A549 treated with ZK216348 at 1 μM for 4 hours (cell line): ENCODE data around the gene ZNF276. TPM values are rescaled to one million over a fixed set of nuclear protein-coding genes. Genes with fewer than 3 reads are reported as not detected.

Experiments
- total RNA-seq: library from RNA; stranded (reverse); fragments of 200-300 nt; extraction: Qiagen RNA extraction; gene quantifications from 5 replicates; pipeline ENCODE4 v1.2.3, GENCODE V29; 2022; ENCODE audit warnings: low read depth

ZNF276 gene, protein sequence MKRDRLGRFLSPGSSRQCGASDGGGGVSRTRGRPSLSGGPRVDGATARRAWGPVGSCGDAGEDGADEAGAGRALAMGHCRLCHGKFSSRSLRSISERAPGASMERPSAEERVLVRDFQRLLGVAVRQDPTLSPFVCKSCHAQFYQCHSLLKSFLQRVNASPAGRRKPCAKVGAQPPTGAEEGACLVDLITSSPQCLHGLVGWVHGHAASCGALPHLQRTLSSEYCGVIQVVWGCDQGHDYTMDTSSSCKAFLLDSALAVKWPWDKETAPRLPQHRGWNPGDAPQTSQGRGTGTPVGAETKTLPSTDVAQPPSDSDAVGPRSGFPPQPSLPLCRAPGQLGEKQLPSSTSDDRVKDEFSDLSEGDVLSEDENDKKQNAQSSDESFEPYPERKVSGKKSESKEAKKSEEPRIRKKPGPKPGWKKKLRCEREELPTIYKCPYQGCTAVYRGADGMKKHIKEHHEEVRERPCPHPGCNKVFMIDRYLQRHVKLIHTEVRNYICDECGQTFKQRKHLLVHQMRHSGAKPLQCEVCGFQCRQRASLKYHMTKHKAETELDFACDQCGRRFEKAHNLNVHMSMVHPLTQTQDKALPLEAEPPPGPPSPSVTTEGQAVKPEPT
- 14.1 to 20.7 TPM (median 18.4 TPM) in 5 replicates for total RNA-seq

DNA sequence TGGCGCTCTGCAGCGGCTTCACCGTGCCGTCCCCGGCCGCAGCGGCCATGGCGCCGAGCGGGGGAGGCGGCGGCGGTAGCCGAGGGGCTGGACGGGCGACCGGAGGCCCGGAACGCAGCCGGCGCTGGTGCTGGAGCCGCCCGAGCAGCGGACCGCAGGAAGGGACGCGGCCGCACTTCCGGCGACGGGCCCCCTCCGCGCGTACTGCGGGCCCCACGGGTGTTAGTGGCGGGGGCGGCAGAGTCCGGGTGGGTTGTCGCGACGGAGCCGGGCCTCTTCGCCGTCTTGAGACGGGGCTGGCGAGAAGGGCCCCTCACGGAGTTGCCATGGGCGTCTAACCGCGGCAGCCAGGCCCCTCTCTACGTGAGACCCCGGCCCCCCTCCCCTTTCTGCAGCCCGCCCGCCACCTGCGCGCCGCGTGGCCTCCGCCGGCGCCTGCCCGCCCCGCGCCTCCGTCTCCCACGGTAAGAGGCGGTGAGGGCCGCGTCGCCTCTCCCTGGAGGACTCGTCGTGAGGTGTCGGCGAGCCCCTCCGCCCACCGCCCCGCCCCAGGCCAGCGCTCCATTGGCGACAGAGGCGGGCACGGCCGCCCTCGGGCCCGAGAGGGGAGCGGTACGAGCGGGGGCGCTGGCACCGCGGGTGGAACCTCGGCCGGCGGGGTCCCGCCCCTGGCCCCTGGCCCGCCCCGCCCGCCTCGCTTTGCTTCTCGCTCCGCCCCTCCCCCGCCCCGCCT, at the start of gene ZNF276, which contains the start of gene VPS9D1:
TSS of gene ZNF276 (plus strand) at position 725 of the 733 bp plus-strand sequence. CDS start 104 bp downstream, outside the sequence.
TSS of gene VPS9D1 (minus strand) at position 86 of the 733 bp plus-strand sequence. CDS start at position 49, 37 bp downstream.

DNA sequence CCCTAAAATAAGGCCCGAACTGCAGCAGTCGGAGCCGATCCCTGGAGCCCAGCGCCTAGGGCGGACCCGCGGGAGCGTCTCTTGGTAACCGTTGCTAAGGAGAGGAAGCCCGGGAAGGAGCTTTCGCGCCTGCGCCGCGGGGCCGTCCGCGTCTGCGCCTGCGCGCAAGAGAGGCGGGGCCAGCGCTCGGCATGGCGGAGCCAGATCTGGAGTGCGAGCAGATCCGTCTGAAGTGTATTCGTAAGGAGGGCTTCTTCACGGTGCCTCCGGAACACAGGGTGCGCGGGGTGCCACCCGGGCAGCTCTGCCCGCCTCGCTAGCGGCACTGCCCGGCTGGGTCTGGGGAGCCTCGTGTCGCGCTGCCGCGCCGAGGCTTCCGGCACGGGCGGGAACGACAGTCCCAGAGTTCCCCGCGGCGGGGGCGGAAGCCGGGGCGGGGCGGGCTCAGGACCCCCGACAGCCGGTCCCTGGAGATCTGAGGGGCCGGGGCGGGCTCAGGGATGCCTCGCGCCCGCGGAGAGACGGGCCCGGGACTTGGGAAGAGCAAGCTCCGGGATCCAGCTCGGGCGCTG, 34.7 kb upstream of the ZNF276 start, which contains the start of gene CDK10:
TSS of gene CDK10 (plus strand) at position 170 of the 572 bp plus-strand sequence. CDS start at position 192, 22 bp downstream.

DNA sequence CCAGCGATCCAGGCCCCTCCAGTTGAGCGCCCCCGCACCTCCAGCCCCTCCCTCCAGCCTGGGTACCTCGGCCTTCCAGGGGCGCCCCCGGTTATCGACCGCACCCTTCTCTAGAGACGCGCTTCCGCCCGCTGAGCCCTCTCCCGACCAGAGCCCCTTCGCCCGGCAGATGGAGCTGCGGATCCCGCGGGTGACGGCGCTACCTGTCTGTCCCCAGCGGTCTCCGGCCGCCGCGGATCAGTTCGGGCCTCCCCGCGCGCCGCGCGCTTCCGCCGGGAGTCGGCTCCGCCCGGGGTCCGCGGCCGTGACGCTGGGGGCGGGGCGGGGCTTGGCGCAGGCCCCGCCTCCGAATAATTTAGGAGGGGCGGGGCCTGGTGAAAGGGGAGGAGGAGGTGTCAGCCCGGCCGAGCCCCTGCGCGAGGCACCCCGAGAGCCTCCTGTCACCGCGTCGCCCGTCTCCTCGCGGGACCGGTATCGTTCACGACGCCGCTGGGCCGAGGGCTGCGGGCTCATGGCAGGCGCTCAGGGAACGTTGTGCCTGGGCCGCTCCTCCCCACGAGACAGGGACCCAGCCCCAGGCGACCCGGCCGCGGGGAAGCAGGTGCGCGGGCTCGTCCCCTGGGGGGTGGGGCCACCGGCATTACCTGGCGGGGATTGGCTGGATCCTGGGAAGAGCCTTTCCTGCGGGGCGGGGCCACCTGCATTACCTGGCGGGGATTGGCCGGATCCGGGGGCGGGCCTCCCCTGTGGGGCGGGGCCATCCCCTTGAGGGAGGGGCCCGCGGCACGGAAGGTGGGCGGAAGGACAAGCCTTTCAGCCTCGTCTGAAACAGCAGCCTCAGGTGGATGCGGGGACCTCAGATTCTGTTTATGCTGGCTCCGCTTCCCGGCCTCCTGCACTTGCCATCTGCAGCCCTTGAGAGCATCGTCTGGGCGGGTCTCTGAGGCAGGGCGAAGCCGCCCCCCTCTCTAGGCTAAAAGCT, 19.6 kb upstream of the ZNF276 start, which contains the start of gene SPATA2L:
TSS of gene SPATA2L (minus strand) at position 281 of the 982 bp plus-strand sequence. CDS start 473 bp downstream, outside the sequence.

Other genes with a start within 250 kb of the ZNF276 start
- 66.2 to 118 TPM (median 108 TPM) in 5 replicates for gene ANKRD11, start 231.0 kb upstream of the ZNF276 start, total RNA-seq
- gene SPG7, start 213.1 kb upstream of the ZNF276 start, total RNA-seq = 78.5 to 109 TPM (median 97.7 TPM) in 5 replicates
- gene RPL13, start 160.9 kb upstream of the ZNF276 start, total RNA-seq = 2,792 to 4,545 TPM (median 4,250 TPM) in 5 replicates
- gene CPNE7, start 145.8 kb upstream of the ZNF276 start, total RNA-seq = 47.2 to 79.8 TPM (median 72.6 TPM) in 5 replicates
- 0.53 to 1.2 TPM (median 1.1 TPM) in 5 replicates for gene DPEP1, start 107.9 kb upstream of the ZNF276 start, total RNA-seq
- 69.7 to 101 TPM (median 95.5 TPM) in 5 replicates for gene CHMP1A, start 63.8 kb upstream of the ZNF276 start, total RNA-seq
- gene SPATA33, start 63.7 kb upstream of the ZNF276 start, total RNA-seq = 12.3 to 17.6 TPM (median 15.9 TPM) in 5 replicates
- 36.7 to 66.1 TPM (median 44.0 TPM) in 5 replicates for gene CDK10, start 34.8 kb upstream of the ZNF276 start, total RNA-seq
- 6.7 to 15.9 TPM (median 12.0 TPM) in 5 replicates for gene SPATA2L, start 19.8 kb upstream of the ZNF276 start, total RNA-seq
- 2.4 to 6.2 TPM (median 4.6 TPM) in 5 replicates for gene VPS9D1, start 639 bp upstream of the ZNF276 start, total RNA-seq
- 25.6 to 42.4 TPM (median 35.3 TPM) in 5 replicates for gene FANCA, start 95.1 kb downstream of the ZNF276 start, total RNA-seq
- gene SPIRE2, start 106.9 kb downstream of the ZNF276 start, total RNA-seq = 5.1 to 10.1 TPM (median 8.1 TPM) in 5 replicates
- gene TCF25, start 152.1 kb downstream of the ZNF276 start, total RNA-seq = 62.2 to 83.9 TPM (median 79.4 TPM) in 5 replicates
- 4.5 to 7.3 TPM (median 7.1 TPM) in 5 replicates for gene MC1R, start 197.3 kb downstream of the ZNF276 start, total RNA-seq
- gene TUBB3, start 201.8 kb downstream of the ZNF276 start, total RNA-seq = 154 to 288 TPM (median 254 TPM) in 5 replicates
- gene DEF8, start 227.2 kb downstream of the ZNF276 start, total RNA-seq = 69.6 to 120 TPM (median 112 TPM) in 5 replicates